HCT116 (cell line): ENCODE results near the gene LCOR. TPM values are rescaled to one million over a fixed set of nuclear protein-coding genes. Genes with fewer than 3 reads are reported as not detected.
A peak's percentile ranks its signal among the peaks of the same experiment; 100 is the strongest.

Experiments
- ATAC-seq: fragments of 200-7000 bp; cut with Tn5 transposase; 2 replicates; pipeline ENCODE4 v1.9.1; 2020; ENCODE audit warnings: mild to moderate bottlenecking, moderate library complexity
- BruUV-seq: library from RNA; stranded (reverse); fragments of 400-500 nt; replicated peaks from 2 replicates; lab custom pipeline; 2021; lab: Mats Ljungman, UMichigan
- CTCF ChIA-PET: fragments of 300-600 bp; sonication (Branson Sonifier 250); formaldehyde crosslinking; loops from one replicate; lab custom pipeline; 2021; ENCODE audit warnings: antibody characterized with exemption; lab: Charles Lee
- POLR2A ChIA-PET: fragments of 300-600, 350-600 bp; sonication (Branson Sonifier 250); formaldehyde crosslinking; loops from one replicate; lab custom pipeline; 2021; ENCODE audit warnings: antibody characterized with exemption; lab: Charles Lee
- RAD21 ChIA-PET, 2 experiments: fragments of 300-600 bp; sonication (Branson Sonifier 250); formaldehyde crosslinking; loops; one replicate each; lab custom pipeline; 2023; ENCODE audit warnings: low total read pairs in 2 of 2; ENCODE audit not compliant: uncharacterized antibody in 2 of 2, unreplicated experiment in 2 of 2, low non-redundant PET in 1 of 2; lab: Charles Lee
- DNase-seq: peaks from one replicate; pipeline ENCODE4 v3.0.0-alpha.2; 2010; ENCODE audit warnings: low read depth, low spot score
- H2AFZ ChIP-seq: fragments of 200-600 bp; shearing (Covaris generic), sonication (generic); 2 replicates; pipeline ENCODE4 v1.6.1; 2017; ENCODE audit warnings: low read depth, mixed run types, mixed read lengths, antibody characterized with exemption, low read length; ENCODE audit not compliant: poor library complexity, severe bottlenecking
- H3K27ac ChIP-seq: 2 replicates; pipeline ENCODE4 v1.5.1; 2012; ENCODE audit warnings: low read depth, low read length
- H3K27me3 ChIP-seq: fragments of 200-600 bp; sonication (generic); 2 replicates; pipeline ENCODE4 v1.6.1; 2016; ENCODE audit warnings: mixed run types, low read length, mixed read lengths; ENCODE audit not compliant: insufficient read depth
- H3K36me3 ChIP-seq, 2 experiments: fragments of 200-500 bp in 1 of 2; fragments of 200-600 bp in 1 of 2; sonication (Bioruptor generic) in 1 of 2; sonication (generic) in 1 of 2; 2 replicates each; pipeline versions ENCODE4 v1.5.1 to v1.6.1; 2014 to 2016; ENCODE audit warnings: low read length in 2 of 2, inconsistent platforms in 1 of 2, mixed read lengths in 1 of 2, mixed run types in 1 of 2; ENCODE audit not compliant: insufficient read depth in 2 of 2, control insufficient read depth in 1 of 2
- H3K4me1 ChIP-seq, 2 experiments: fragments of 200-600 bp in 1 of 2; sonication (generic) in 1 of 2; 2 replicates each; pipeline versions ENCODE4 v1.5.1 to v1.6.1; 2012 to 2017; ENCODE audit warnings: low read length in 2 of 2, inconsistent platforms in 1 of 2, mild to moderate bottlenecking in 1 of 2, mixed read lengths in 1 of 2, mixed run types in 1 of 2, moderate library complexity in 1 of 2; ENCODE audit not compliant: insufficient read depth in 2 of 2, control insufficient read depth in 1 of 2
- H3K4me2 ChIP-seq: fragments of 200-600 bp; sonication (generic); 2 replicates; pipeline ENCODE4 v1.6.1; 2017; ENCODE audit warnings: mixed run types, low read length, mixed read lengths
- H3K4me3 ChIP-seq, 2 experiments: fragments of 200-600 bp in 1 of 2; sonication (generic) in 1 of 2; replicated peaks in 1 of 2; 2 replicates each; pipeline ENCODE4 v1.5.1; 2011 to 2016; ENCODE audit warnings: low read length in 2 of 2, control low read depth in 1 of 2, low read depth in 1 of 2, mild to moderate bottlenecking in 1 of 2, mixed read lengths in 1 of 2, mixed run types in 1 of 2
- H3K79me2 ChIP-seq: fragments of 200-600 bp; sonication (generic); 2 replicates; pipeline ENCODE4 v1.6.1; 2017; ENCODE audit warnings: mild to moderate bottlenecking, mixed run types, low read length, moderate library complexity, mixed read lengths; ENCODE audit not compliant: insufficient read depth
- H3K9ac ChIP-seq: fragments of 200-600 bp; sonication (generic); 2 replicates; pipeline ENCODE4 v1.6.1; 2016; ENCODE audit warnings: low read length, mixed read lengths
- H3K9me2 ChIP-seq: fragments of 200-600 bp; sonication (generic), shearing (Covaris generic); 2 replicates; pipeline ENCODE4 v1.6.1; 2017; ENCODE audit warnings: mixed run types, mild to moderate bottlenecking, moderate library complexity; ENCODE audit not compliant: insufficient read depth
- H3K9me3 ChIP-seq, 2 experiments: fragments of 200-500 bp in 1 of 2; fragments of 200-600 bp in 1 of 2; sonication (Bioruptor generic) in 1 of 2; sonication (generic) in 1 of 2; 2 replicates each; pipeline ENCODE4 v1.6.1; 2014 to 2017; ENCODE audit warnings: low read length in 2 of 2, mixed read lengths in 2 of 2, inconsistent platforms in 1 of 2, low read depth in 1 of 2, mild to moderate bottlenecking in 1 of 2, mixed run types in 1 of 2, moderate library complexity in 1 of 2; ENCODE audit not compliant: control insufficient read depth in 1 of 2, insufficient read depth in 1 of 2
- H4K20me1 ChIP-seq: fragments of 200-600 bp; sonication (generic), shearing (Covaris generic); 2 replicates; pipeline ENCODE4 v1.6.1; 2017; ENCODE audit warnings: mixed run types, mild to moderate bottlenecking, moderate library complexity; ENCODE audit not compliant: insufficient read depth
- CBX3 ChIP-seq: IDR thresholded peaks from 2 replicates; pipeline ENCODE4 v1.6.1; 2012; ENCODE audit warnings: low read depth
- CEBPB ChIP-seq: IDR thresholded peaks from 2 replicates; pipeline ENCODE4 v1.6.1; 2012; ENCODE audit warnings: low read depth
- CTCF ChIP-seq, 3 experiments: fragments of 200-600 bp in 1 of 3; sonication (generic) in 1 of 3; IDR thresholded peaks in 2 of 3; conservative IDR thresholded peaks in 1 of 3; 2 replicates each; pipeline ENCODE4 v1.5.1; 2012 to 2017; ENCODE audit warnings: low read depth in 2 of 3, low read length in 2 of 3, antibody characterized with exemption in 1 of 3, borderline replicate concordance in 1 of 3, control low read depth in 1 of 3, mild to moderate bottlenecking in 1 of 3, mixed read lengths in 1 of 3, mixed run types in 1 of 3, moderate library complexity in 1 of 3; ENCODE audit not compliant: insufficient read depth in 1 of 3
- EGR1 ChIP-seq: IDR thresholded peaks from 2 replicates; pipeline ENCODE4 v1.6.1; 2012; ENCODE audit warnings: low read depth
- ELF1 ChIP-seq: IDR thresholded peaks from 2 replicates; pipeline ENCODE4 v1.6.1; 2012; ENCODE audit warnings: low read depth, borderline replicate concordance
- EZH2 ChIP-seq: fragments of 200-600 bp; sonication (generic); IDR thresholded peaks from 2 replicates; pipeline ENCODE4 v1.6.1; 2017; ENCODE audit warnings: antibody characterized with exemption, mixed run types
- EZH2phosphoT487 ChIP-seq: fragments of 200-600 bp; IDR thresholded peaks from 2 replicates; pipeline ENCODE4 v1.6.1; 2018; ENCODE audit warnings: antibody characterized with exemption, borderline replicate concordance
- FOSL1 ChIP-seq: IDR thresholded peaks from 2 replicates; pipeline ENCODE4 v1.6.1; 2012; ENCODE audit warnings: low read depth
- JUND ChIP-seq: IDR thresholded peaks from 2 replicates; pipeline ENCODE4 v1.6.1; 2012
- POLR2A ChIP-seq: IDR thresholded peaks from 2 replicates; pipeline ENCODE4 v1.7.0; 2011; ENCODE audit warnings: borderline replicate concordance; ENCODE audit not compliant: insufficient read depth, insufficient read length; ENCODE audit errors: extremely low read depth
- POLR2AphosphoS5 ChIP-seq: IDR thresholded peaks from 2 replicates; pipeline ENCODE4 v1.6.1; 2011; ENCODE audit warnings: mild to moderate bottlenecking, low read depth, low read length, moderate library complexity
- RAD21 ChIP-seq: IDR thresholded peaks from 2 replicates; pipeline ENCODE4 v1.6.1; 2012; ENCODE audit warnings: low read depth, mild to moderate bottlenecking
- REST ChIP-seq: IDR thresholded peaks from 2 replicates; pipeline ENCODE4 v1.6.1; 2012; ENCODE audit warnings: low read depth
- SIN3A ChIP-seq: IDR thresholded peaks from 2 replicates; pipeline ENCODE4 v1.6.1; 2012; ENCODE audit warnings: low read depth
- SP1 ChIP-seq: IDR thresholded peaks from 2 replicates; pipeline ENCODE4 v1.6.1; 2012; ENCODE audit warnings: low read depth
- SRF ChIP-seq: IDR thresholded peaks from 2 replicates; pipeline ENCODE4 v1.6.1; 2012; ENCODE audit warnings: low read depth
- TCF7L2 ChIP-seq: IDR thresholded peaks from 2 replicates; pipeline ENCODE4 v1.7.0; 2011; ENCODE audit warnings: borderline replicate concordance, inconsistent platforms; ENCODE audit not compliant: insufficient read depth, insufficient read length; ENCODE audit errors: extremely low read depth
- YY1 ChIP-seq: IDR thresholded peaks from 2 replicates; pipeline ENCODE4 v1.6.1; 2011; ENCODE audit warnings: low read length, low read depth, moderate library complexity, mild to moderate bottlenecking; ENCODE audit not compliant: insufficient replicate concordance; ENCODE audit errors: extremely low read depth
- ZFX ChIP-seq: fragments of 450-650 bp; IDR thresholded peaks from 2 replicates; pipeline ENCODE4 v1.6.1; 2017
- ZNF274 ChIP-seq: fragments of 200-500 bp; sonication (Bioruptor generic); IDR thresholded peaks from 2 replicates; pipeline ENCODE4 v1.6.1; 2014; ENCODE audit warnings: mild to moderate bottlenecking, low read depth, low read length, inconsistent platforms
- intact Hi-C: fragments of 100-400 bp; cut with micrococcal nuclease; formaldehyde crosslinking; loops from 2 replicates; pipeline ENCODE4 v1.10.0; 2022
- total RNA-seq: library from RNA; stranded (reverse); gene quantifications from one replicate; pipeline ENCODE4 v1.2.1, GENCODE V29; 2021; ENCODE audit not compliant: unreplicated experiment
- TF ChIP-seq, protein P1 (sequence below): IDR thresholded peaks from 2 replicates; pipeline ENCODE4 v1.6.1; 2012
- TF ChIP-seq, protein P2 (sequence below): IDR thresholded peaks from 2 replicates; pipeline ENCODE4 v1.6.1; 2012

The LCOR gene
- total RNA-seq, 1 experiment from 2014 or later: 59.9 TPM

- no peaks in the 10 kb centered on the region for H3K36me3 ChIP-seq
- peak overlapping the region in 1 of 2 experiments; percentile 35; a peak in 2 of 4 replicates for H3K4me3 ChIP-seq
- no peaks in the 10 kb centered on the region for H3K27me3 ChIP-seq
- H2AFZ ChIP-seq: no peak overlapping the region
- ATAC-seq (peak; percentile 73), DNase-seq (peak; percentile 65)
- ChIA-PET RAD21 (no interaction called here), POLR2A (interaction anchor here (0.5 kb wide), 1 partner anchor 8 kb away, joined by 7 read pairs; no protein-coding TSS in a partner anchor), CTCF (no interaction called here)
- peak overlapping the region; percentile 63 for H3K4me2 ChIP-seq
- intact Hi-C loops: no loop called here
- BruUV-seq: no TSS peak
- H3K4me1 ChIP-seq: peaks cover 43 to 50% of the 10 kb centered on the region in 2 experiments
- peak overlapping the region; percentile 34; the same call in 1 of the 2 replicates for H3K27ac ChIP-seq
- peaks cover 6% of the 10 kb centered on the region; the same call in 1 of the 2 replicates for H4K20me1 ChIP-seq
- no peak overlapping the region for H3K9ac ChIP-seq
- peaks cover 84% of the 10 kb centered on the region for H3K79me2 ChIP-seq
- H3K9me3 ChIP-seq: no peaks in the 10 kb centered on the region
- H3K9me2 ChIP-seq: no peaks in the 10 kb centered on the region
- TF ChIP-seq REST (no peak), SRF (peak; percentile 39; the same call in 1 of the 2 replicates), POLR2A (no peak), SP1 (peak; percentile 75), ELF1 (no peak), FOSL1 (peak; percentile 89), CTCF (IDR thresholded peaks at IDR 0.05 in 2 of 3, conservative IDR thresholded peaks at IDR 0.05 in 1 of 3; ENCODE audit: borderline replicate concordance in 1 of 3, insufficient read depth in 1 of 3, low read depth in 2 of 3, low read length in 2 of 3) (no peak), SIN3A (peak; percentile 65; the same call in 1 of the 2 replicates), CBX3 (peak; percentile 55; the same call in 1 of the 2 replicates), YY1 (no peak), CEBPB (0 out of 2 replicates have a peak, but pooled peaks have one; percentile 34), POLR2AphosphoS5 (no peak; the same call in 1 of the 2 replicates), TCF7L2 (no peak), ZFX (no peak), EZH2 (no peak), ZNF274 (no peak), EZH2phosphoT487 (no peak), RAD21 (no peak), EGR1 (peak; percentile 32; the same call in 1 of the 2 replicates), JUND (peak; percentile 89)
- TF ChIP-seq, protein P1, sequence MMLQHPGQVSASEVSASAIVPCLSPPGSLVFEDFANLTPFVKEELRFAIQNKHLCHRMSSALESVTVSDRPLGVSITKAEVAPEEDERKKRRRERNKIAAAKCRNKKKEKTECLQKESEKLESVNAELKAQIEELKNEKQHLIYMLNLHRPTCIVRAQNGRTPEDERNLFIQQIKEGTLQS: 0 out of 2 replicates have a peak, but pooled peaks have one; percentile 23
- TF ChIP-seq, protein P2, sequence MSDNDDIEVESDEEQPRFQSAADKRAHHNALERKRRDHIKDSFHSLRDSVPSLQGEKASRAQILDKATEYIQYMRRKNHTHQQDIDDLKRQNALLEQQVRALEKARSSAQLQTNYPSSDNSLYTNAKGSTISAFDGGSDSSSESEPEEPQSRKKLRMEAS: 0 out of 2 replicates have a peak, but pooled peaks have one; percentile 11
Observed at GRCh38 chr10:96863922-96864543, 31.9 kb downstream of the LCOR start.
